Measurements from ENCODE around the gene ANTXR1. TPM values are rescaled to one million over a fixed set of nuclear protein-coding genes. Genes with fewer than 3 reads are reported as not detected.

Gene ANTXR1
- polyA plus RNA-seq, 1 of the 3 experiments (the other 2 are of a cell fraction) = 114 TPM

- Histone ChIP-seq H3F3A (replicated peaks; ENCODE audit: insufficient read depth) (peaks cover 16% of the 10 kb centered on the region), H3K4me2 (no peak overlapping the region), H3K9me3 (no peaks in the 10 kb centered on the region), H3K4me1 (ENCODE audit: control insufficient read depth in 1 of 2, insufficient read depth in 2 of 2, low read depth in 1 of 2, low read length in 1 of 2) (peaks cover 5 to 13% of the 10 kb centered on the region in 2 experiments), H3K27ac (ENCODE audit: low read depth in 2 of 2, low read length in 1 of 2) (no peak overlapping the region), H3K79me2 (ENCODE audit: insufficient read depth) (peaks cover 7% of the 10 kb centered on the region), H3K36me3 (replicated peaks in 1 of 2; ENCODE audit: control insufficient read depth in 1 of 2, insufficient read depth in 2 of 2, low read length in 1 of 2) (peaks cover 93 to 94% of the 10 kb centered on the region in 2 experiments), H3K9me2 (no peaks in the 10 kb centered on the region), H4K20me1 (ENCODE audit: insufficient read depth) (no peaks in the 10 kb centered on the region), H2AFZ (ENCODE audit: low read depth) (no peak overlapping the region), H3K27me3 (ENCODE audit: insufficient read depth) (no peaks in the 10 kb centered on the region), H3K4me3 (ENCODE audit: low read depth in 2 of 2, low read length in 1 of 2) (no peak overlapping the region), H3K9ac (no peak overlapping the region)
- ChIA-PET CTCF (interaction anchor here (1.9 kb wide), 1 partner anchor 229 kb away, joined by 6 read pairs; no protein-coding TSS in a partner anchor), POLR2A (no interaction called here)
- no peak for DNase-seq
- 98% methylated on average over 10 of the region's 10 CpGs for WGBS (ENCODE audit: low lambda C conversion rate)
- TF ChIP-seq ZBTB33 (IDR thresholded peaks at IDR 0.05; ENCODE audit: borderline replicate concordance, low read depth) = no peak
- no peak for TF ChIP-seq MXI1 (IDR thresholded peaks at IDR 0.05; ENCODE audit: low read depth, low read length)
- no peak for TF ChIP-seq TAF1 (IDR thresholded peaks at IDR 0.05; ENCODE audit: borderline replicate concordance, low read depth, low read length)
- TF ChIP-seq GABPA (IDR thresholded peaks at IDR 0.05; ENCODE audit: low read depth) = no peak
- TF ChIP-seq, protein P1, sequence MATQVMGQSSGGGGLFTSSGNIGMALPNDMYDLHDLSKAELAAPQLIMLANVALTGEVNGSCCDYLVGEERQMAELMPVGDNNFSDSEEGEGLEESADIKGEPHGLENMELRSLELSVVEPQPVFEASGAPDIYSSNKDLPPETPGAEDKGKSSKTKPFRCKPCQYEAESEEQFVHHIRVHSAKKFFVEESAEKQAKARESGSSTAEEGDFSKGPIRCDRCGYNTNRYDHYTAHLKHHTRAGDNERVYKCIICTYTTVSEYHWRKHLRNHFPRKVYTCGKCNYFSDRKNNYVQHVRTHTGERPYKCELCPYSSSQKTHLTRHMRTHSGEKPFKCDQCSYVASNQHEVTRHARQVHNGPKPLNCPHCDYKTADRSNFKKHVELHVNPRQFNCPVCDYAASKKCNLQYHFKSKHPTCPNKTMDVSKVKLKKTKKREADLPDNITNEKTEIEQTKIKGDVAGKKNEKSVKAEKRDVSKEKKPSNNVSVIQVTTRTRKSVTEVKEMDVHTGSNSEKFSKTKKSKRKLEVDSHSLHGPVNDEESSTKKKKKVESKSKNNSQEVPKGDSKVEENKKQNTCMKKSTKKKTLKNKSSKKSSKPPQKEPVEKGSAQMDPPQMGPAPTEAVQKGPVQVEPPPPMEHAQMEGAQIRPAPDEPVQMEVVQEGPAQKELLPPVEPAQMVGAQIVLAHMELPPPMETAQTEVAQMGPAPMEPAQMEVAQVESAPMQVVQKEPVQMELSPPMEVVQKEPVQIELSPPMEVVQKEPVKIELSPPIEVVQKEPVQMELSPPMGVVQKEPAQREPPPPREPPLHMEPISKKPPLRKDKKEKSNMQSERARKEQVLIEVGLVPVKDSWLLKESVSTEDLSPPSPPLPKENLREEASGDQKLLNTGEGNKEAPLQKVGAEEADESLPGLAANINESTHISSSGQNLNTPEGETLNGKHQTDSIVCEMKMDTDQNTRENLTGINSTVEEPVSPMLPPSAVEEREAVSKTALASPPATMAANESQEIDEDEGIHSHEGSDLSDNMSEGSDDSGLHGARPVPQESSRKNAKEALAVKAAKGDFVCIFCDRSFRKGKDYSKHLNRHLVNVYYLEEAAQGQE (IDR thresholded peaks at IDR 0.05; ENCODE audit: low read depth, low read length) = no peak
- TF ChIP-seq TCF12 (IDR thresholded peaks at IDR 0.05) = no peak
- TF ChIP-seq NFIC (IDR thresholded peaks at IDR 0.05; ENCODE audit: borderline replicate concordance) = no peak
- TF ChIP-seq JUND (IDR thresholded peaks at IDR 0.05) = no peak
- TF ChIP-seq, protein P2, sequence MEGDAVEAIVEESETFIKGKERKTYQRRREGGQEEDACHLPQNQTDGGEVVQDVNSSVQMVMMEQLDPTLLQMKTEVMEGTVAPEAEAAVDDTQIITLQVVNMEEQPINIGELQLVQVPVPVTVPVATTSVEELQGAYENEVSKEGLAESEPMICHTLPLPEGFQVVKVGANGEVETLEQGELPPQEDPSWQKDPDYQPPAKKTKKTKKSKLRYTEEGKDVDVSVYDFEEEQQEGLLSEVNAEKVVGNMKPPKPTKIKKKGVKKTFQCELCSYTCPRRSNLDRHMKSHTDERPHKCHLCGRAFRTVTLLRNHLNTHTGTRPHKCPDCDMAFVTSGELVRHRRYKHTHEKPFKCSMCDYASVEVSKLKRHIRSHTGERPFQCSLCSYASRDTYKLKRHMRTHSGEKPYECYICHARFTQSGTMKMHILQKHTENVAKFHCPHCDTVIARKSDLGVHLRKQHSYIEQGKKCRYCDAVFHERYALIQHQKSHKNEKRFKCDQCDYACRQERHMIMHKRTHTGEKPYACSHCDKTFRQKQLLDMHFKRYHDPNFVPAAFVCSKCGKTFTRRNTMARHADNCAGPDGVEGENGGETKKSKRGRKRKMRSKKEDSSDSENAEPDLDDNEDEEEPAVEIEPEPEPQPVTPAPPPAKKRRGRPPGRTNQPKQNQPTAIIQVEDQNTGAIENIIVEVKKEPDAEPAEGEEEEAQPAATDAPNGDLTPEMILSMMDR (IDR thresholded peaks at IDR 0.05) = no peak
- TF ChIP-seq CHD2 (IDR thresholded peaks at IDR 0.05; ENCODE audit: low read length, partially characterized antibody) = no peak
- TF ChIP-seq, protein P3, sequence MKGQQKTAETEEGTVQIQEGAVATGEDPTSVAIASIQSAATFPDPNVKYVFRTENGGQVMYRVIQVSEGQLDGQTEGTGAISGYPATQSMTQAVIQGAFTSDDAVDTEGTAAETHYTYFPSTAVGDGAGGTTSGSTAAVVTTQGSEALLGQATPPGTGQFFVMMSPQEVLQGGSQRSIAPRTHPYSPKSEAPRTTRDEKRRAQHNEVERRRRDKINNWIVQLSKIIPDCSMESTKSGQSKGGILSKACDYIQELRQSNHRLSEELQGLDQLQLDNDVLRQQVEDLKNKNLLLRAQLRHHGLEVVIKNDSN (IDR thresholded peaks at IDR 0.05; ENCODE audit: borderline replicate concordance, low read depth) = no peak
- TF ChIP-seq NRF1 (IDR thresholded peaks at IDR 0.05; ENCODE audit: low read depth, low read length) = no peak
- TF ChIP-seq FOXJ3 (CRISPR knock-in tag; IDR thresholded peaks at IDR 0.05) = no peak
- TF ChIP-seq GATA2 (CRISPR knock-in tag; IDR thresholded peaks at IDR 0.05) = no peak
- no peak for TF ChIP-seq ELF1 (IDR thresholded peaks at IDR 0.05)
Observed at GRCh38 chr2:69077252-69077950, 64.4 kb downstream of the ANTXR1 start.

All from SK-N-SH (cell line).